ENCODE data around the gene LGI4. TPM values are rescaled to one million over a fixed set of nuclear protein-coding genes. Genes with fewer than 3 reads are reported as not detected.

LGI4 gene
- total and polyA plus RNA-seq, 7 donors, result 4.2 to 47.1 (median 31.6) TPM

DNA sequence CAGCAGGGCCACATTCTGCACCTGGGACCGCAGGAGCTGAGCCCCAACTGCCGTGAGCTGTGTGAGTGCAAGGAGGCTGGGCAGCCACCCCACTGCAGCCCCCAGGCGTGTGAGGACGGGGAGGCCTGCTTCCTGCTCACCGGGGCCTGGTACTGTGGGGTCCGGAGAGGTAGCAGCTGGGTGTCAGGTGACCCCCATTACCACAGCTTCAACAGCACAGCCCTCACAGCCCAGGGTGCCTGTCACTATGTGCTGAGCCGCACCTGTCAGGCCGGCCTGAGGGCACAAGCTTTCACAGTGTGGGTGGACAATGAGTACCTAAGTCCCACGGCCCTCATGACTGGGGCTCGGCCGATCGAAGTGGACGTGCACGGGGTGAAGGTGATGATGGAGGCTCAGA lies 55.0 kb downstream of the LGI4 start:
- TF ChIP-seq POLR2A (IDR thresholded peaks at IDR 0.05), result no peak
- TF ChIP-seq EP300 (IDR thresholded peaks at IDR 0.05), result no peak
- no peak for TF ChIP-seq POLR2AphosphoS5 (IDR thresholded peaks at IDR 0.05)
- TF ChIP-seq, protein P1, sequence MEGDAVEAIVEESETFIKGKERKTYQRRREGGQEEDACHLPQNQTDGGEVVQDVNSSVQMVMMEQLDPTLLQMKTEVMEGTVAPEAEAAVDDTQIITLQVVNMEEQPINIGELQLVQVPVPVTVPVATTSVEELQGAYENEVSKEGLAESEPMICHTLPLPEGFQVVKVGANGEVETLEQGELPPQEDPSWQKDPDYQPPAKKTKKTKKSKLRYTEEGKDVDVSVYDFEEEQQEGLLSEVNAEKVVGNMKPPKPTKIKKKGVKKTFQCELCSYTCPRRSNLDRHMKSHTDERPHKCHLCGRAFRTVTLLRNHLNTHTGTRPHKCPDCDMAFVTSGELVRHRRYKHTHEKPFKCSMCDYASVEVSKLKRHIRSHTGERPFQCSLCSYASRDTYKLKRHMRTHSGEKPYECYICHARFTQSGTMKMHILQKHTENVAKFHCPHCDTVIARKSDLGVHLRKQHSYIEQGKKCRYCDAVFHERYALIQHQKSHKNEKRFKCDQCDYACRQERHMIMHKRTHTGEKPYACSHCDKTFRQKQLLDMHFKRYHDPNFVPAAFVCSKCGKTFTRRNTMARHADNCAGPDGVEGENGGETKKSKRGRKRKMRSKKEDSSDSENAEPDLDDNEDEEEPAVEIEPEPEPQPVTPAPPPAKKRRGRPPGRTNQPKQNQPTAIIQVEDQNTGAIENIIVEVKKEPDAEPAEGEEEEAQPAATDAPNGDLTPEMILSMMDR (IDR thresholded peaks at IDR 0.05), result no peak
- Histone ChIP-seq H3K4me3 (no peak overlapping the region), H3K9me3 (no peaks in the 10 kb centered on the region), H3K27me3 (no peaks in the 10 kb centered on the region), H3K36me3 (no peaks in the 10 kb centered on the region), H3K4me1 (no peaks in the 10 kb centered on the region), H3K27ac (no peak overlapping the region)
- DNase-seq, result no peak
- intact Hi-C loops (cut with DNase I), result no loop called here
- WGBS, 2 donors, result 80 to 89% methylated on average over 14 of the region's 14 CpGs

DNA sequence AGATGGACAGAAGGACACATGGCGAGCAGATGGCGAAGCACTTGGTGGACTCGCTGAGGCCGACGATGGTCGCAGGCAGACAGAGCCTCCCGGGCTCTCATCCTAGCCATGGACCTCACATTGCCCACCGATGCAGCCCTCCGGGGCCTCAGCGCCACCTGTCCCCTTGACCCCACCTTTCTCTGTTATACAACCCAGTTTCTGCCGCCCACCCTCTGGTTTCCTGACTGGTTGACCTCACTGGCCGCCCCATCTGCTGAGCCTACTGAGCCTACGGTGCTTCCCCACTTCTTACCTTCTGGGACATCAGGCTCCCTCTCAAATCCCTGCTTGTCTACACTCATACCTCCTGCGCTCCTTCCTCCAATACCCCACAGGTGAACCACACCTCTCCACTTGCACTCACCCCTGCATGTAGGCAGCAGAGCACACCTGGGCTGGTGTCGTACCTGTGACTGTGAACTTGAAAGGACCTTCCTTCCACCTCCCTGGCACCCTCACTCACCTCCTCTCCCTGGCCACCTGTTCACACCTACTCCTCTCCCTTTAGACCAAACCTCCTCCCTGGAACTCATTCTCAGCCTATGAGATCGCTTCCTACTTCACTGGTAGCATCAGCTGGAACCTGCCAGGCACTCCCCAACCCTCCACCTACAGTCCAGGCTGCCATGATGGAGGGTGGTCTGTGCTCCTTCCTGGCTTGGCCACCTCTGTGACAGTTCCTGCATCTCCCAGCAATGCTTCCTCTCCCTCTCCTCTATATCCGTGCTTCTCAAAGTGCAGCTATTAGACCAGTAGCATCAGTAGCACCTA lies 57.2 kb downstream of the LGI4 start:
- Histone ChIP-seq H3K36me3 (no peaks in the 10 kb centered on the region), H3K27ac (no peak overlapping the region), H3K27me3 (no peaks in the 10 kb centered on the region), H3K9me3 (no peaks in the 10 kb centered on the region), H3K4me3 (no peak overlapping the region), H3K4me1 (no peaks in the 10 kb centered on the region)
- WGBS, 2 donors, result 86 to 91% methylated on average over 17 of the region's 17 CpGs
- no peak for DNase-seq
- TF ChIP-seq POLR2AphosphoS5 (IDR thresholded peaks at IDR 0.05) (no peak), POLR2A (IDR thresholded peaks at IDR 0.05) (no peak), EP300 (IDR thresholded peaks at IDR 0.05) (no peak)
- TF ChIP-seq, protein P1 (IDR thresholded peaks at IDR 0.05), result no peak
- intact Hi-C loops (cut with DNase I), result no loop called here

DNA sequence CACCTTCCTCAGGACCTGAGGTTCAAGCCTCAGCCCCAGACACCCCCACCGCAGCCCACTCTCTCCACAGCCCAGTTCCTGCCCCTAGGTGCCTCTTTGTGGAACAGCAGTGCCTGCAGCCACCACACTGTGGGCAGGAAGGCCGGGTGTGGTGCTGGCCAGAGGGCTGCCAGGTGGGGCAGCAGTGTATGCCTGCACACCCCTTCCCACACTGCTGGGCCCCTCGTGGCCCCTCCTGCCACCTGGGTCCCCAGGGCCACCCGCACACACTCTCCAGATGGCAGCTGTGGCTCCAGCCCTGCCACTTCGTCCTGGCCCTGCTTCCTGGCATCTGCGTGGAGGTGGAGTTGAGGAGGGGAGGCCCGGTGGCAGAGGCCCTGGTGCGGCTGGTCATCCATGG lies 58.2 kb downstream of the LGI4 start:
- Histone ChIP-seq H3K36me3 (no peaks in the 10 kb centered on the region), H3K4me3 (no peak overlapping the region), H3K4me1 (no peaks in the 10 kb centered on the region), H3K9me3 (no peaks in the 10 kb centered on the region), H3K27me3 (no peaks in the 10 kb centered on the region), H3K27ac (no peak overlapping the region)
- 57 to 67% methylated on average over 8 of the region's 8 CpGs for WGBS, 2 donors
- no peak for TF ChIP-seq POLR2AphosphoS5 (IDR thresholded peaks at IDR 0.05)
- TF ChIP-seq, protein P1 (IDR thresholded peaks at IDR 0.05), result no peak
- no peak for TF ChIP-seq POLR2A (IDR thresholded peaks at IDR 0.05)
- no peak for TF ChIP-seq EP300 (IDR thresholded peaks at IDR 0.05)
- DNase-seq, result no peak
- intact Hi-C loops (cut with DNase I), result no loop called here

DNA sequence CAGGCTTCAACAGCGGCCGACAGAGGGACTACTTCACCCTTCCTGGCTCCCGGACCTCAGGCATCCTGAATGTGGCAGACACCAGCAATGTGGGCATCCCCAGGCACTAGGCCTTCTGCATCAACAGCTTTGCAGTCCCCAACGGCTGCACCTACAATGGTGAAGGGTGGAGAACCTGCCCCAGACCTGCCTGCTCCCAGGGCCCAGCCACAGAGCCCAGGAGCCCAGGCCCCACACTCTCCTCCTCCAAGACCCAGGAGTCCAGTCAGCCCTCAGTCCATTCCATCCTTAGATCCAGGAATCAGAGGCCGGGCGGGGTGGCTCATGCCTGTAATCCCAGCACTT lies 58.9 kb downstream of the LGI4 start:
- H3K27me3 ChIP-seq, result no peaks in the 10 kb centered on the region
- H3K4me3 ChIP-seq, result no peak overlapping the region
- no peak overlapping the region for H3K27ac ChIP-seq
- intact Hi-C loops (cut with DNase I), result no loop called here
- TF ChIP-seq EP300 (IDR thresholded peaks at IDR 0.05), result no peak
- no peak for TF ChIP-seq POLR2AphosphoS5 (IDR thresholded peaks at IDR 0.05)
- no peak for TF ChIP-seq POLR2A (IDR thresholded peaks at IDR 0.05)
- TF ChIP-seq, protein P1 (IDR thresholded peaks at IDR 0.05), result no peak
- no peaks in the 10 kb centered on the region for H3K9me3 ChIP-seq
- no peaks in the 10 kb centered on the region for H3K36me3 ChIP-seq
- DNase-seq, result no peak
- 82 to 85% methylated on average over 6 of the region's 6 CpGs for WGBS, 2 donors
- no peaks in the 10 kb centered on the region for H3K4me1 ChIP-seq

Measured in sigmoid colon (tissue), 7 donors.